Adrenal gland (tissue), 12 donors: ENCODE data around the gene OR1N2. TPM values are rescaled to one million over a fixed set of nuclear protein-coding genes. Genes with fewer than 3 reads are reported as not detected.
"Not testable (repeated sequence)": the region's sequence is repeated elsewhere in the genome, so short reads cannot be mapped to it uniquely, and the experiment has no call there.

Experiments
- DNase-seq, 7 donors: peaks; one replicate each; pipeline ENCODE4 v3.0.0-alpha.2; 2019 to 2020
- H3K27ac ChIP-seq, 5 donors: fragments of 200-600 bp; sonication (generic) in 4 of 5; 1 replicate in 3 of 5; 2 replicates in 2 of 5; pipeline versions ENCODE4 v1.5.1 to v1.8.0; 2016 to 2020; ENCODE audit warnings: mild to moderate bottlenecking in 1 of 5
- H3K27me3 ChIP-seq: fragments of 200-600 bp; 2 replicates; pipeline ENCODE4 v1.8.0; 2021
- H3K36me3 ChIP-seq, 2 donors: fragments of 200-600 bp; replicated peaks in 1 of 2; 1 replicate in 1 of 2; 2 replicates in 1 of 2; pipeline versions ENCODE4 v1.5.1 to v1.8.0; 2018 to 2022
- H3K4me1 ChIP-seq, 2 donors: fragments of 200-600 bp; replicated peaks in 1 of 2; 1 replicate in 1 of 2; 2 replicates in 1 of 2; pipeline versions ENCODE4 v1.5.1 to v1.8.0; 2018 to 2021
- H3K4me3 ChIP-seq, 4 donors: fragments of 200-600 bp; sonication (generic) in 3 of 4; one replicate each; pipeline ENCODE4 v1.5.1; 2016 to 2018
- H3K9me3 ChIP-seq, 3 donors: fragments of 200-600 bp; sonication (generic) in 1 of 3; replicated peaks in 1 of 3; 1 replicate in 2 of 3; 2 replicates in 1 of 3; pipeline versions ENCODE4 v1.5.1 to v1.8.0; 2016 to 2021
- CTCF ChIP-seq, 6 experiments: fragments of 450-650 bp in 4 of 6; fragments of 200-600 bp in 2 of 6; sonication (generic) in 1 of 6; IDR thresholded peaks; 1 replicate in 5 of 6; 2 replicates in 1 of 6; pipeline versions ENCODE4 v1.5.1 to v1.8.0; 2016 to 2021; ENCODE audit warnings: antibody characterized with exemption in 6 of 6, mild to moderate bottlenecking in 2 of 6, moderate library complexity in 1 of 6
- POLR2A ChIP-seq, 2 donors: fragments of 450-650 bp; IDR thresholded peaks; one replicate each; pipeline ENCODE4 v1.6.1; 2017; ENCODE audit warnings: antibody characterized with exemption in 2 of 2, mild to moderate bottlenecking in 2 of 2, moderate library complexity in 1 of 2
- WGBS, 4 donors: extraction: QIAGEN DNeasy Blood & Tissue Kit in 2 of 4; methylation state at CpG; one replicate each; pipeline versions ENCODE4 v1.1.5 to v1.1.7; 2013 to 2017; 5-methylcytosine and 5-hydroxymethylcytosine counted together
- intact Hi-C, 2 donors: fragments of 100-400 bp; cut with DNase I; formaldehyde crosslinking; loops; one replicate each; pipeline versions ENCODE4 v1.14.1 to v1.15.0; 2022 to 2023
- polyA plus RNA-seq, 3 donors: library from polyadenylated mRNA; stranded (reverse); fragments of 200-250 nt in 2 of 3; fragments of 350-450 nt in 1 of 3; fragmentation: Illumina TruSeq in 1 of 3; extraction: RNeasy Lipid Tissue Mini Kit (QIAGEN cat#74804) in 1 of 3; gene quantifications; one replicate each; pipeline ENCODE4 v1.2.3, GENCODE V29; 2013 to 2014
- total RNA-seq, 9 donors: library from RNA; depleted of rRNA in 4 of 9; stranded (reverse); fragments of >200 nt in 4 of 9; fragments of 120-200 nt in 1 of 9; fragmentation: NEBNext Ultra II Directional in 1 of 9; extraction: Animal tissue kit (Norgen Biotek cat#: 25700) in 1 of 9; gene quantifications; one replicate each; pipeline versions ENCODE4 v1.1.0 to v1.2.4, GENCODE V29; 2013 to 2023
- donor health status: healthy with polysubstance abuse.
- donor health status: Bipolar disorder and iron deficiency.
- donor health status: DM: yes; HTN: yes; CAD: no.
- donor health status: DM: no; HTN: no; CAD: no.
- donor health status: DM: no; HTN: no; CAD: no.
- donor health status: DM: yes; HTN: yes; CAD: no.

OR1N2 gene
- total and polyA plus RNA-seq, 12 donors: not detected

DNA sequence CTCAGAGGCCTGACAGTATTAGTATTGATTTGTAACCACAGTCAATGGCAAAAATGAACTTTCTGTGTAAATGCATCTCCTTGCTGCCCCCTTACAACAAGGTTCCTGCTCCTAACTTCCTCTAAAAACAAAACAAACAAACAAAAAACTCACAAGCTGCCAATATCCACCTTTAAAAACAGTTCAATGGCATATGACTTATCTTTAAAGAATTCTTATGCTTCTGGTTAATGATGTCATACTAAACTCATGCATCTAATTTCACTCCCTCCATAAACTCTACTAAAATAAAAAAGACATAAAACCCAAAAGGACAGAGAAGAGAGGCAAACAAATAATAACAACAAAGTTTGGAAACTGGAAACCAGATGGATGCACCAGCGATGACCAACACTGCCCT is 16.8 kb upstream of the OR1N2 start:
- no peak for DNase-seq
- intact Hi-C loops: no loop called here
- H3K27me3 ChIP-seq: no peaks in the 10 kb centered on the region
- no peaks in the 10 kb centered on the region for H3K9me3 ChIP-seq
- H3K27ac ChIP-seq: no peak overlapping the region
- TF ChIP-seq POLR2A (IDR thresholded peaks at IDR 0.05): no peak
- no peak for TF ChIP-seq CTCF (IDR thresholded peaks at IDR 0.05)
- H3K4me1 ChIP-seq: no peaks in the 10 kb centered on the region
- WGBS, 4 donors: 90 to 100% (median 91%) methylated on average over 1 of the region's 1 CpG
- no peaks in the 10 kb centered on the region for H3K36me3 ChIP-seq
- H3K4me3 ChIP-seq: no peak overlapping the region

DNA sequence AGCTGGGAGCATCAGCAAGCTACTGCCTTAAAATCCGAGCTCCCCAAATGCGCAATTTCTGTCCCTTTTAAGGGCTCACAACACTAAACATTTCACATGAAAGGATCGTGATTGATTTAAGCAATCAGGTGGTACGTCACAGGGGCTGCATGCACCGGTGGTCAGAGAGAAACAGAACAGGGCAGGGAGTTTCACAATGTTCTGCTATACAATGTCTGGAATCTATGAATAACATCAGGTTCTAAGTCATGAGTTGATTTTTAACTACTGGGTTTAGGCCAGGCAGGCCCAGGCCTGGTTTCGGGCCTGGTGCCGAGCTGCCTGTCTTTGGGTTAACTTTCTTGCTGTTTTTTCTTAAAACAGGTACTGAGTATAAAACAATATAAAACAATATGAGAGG is 15.8 kb upstream of the OR1N2 start:
- H3K9me3 ChIP-seq, H3K36me3 ChIP-seq, H3K27ac ChIP-seq, H3K4me1 ChIP-seq, H3K27me3 ChIP-seq, H3K4me3 ChIP-seq, DNase-seq, intact Hi-C loops: not testable (repeated sequence)
- WGBS, 4 donors: 51 to 69% (median 62%) methylated on average over 7 of the region's 7 CpGs

DNA sequence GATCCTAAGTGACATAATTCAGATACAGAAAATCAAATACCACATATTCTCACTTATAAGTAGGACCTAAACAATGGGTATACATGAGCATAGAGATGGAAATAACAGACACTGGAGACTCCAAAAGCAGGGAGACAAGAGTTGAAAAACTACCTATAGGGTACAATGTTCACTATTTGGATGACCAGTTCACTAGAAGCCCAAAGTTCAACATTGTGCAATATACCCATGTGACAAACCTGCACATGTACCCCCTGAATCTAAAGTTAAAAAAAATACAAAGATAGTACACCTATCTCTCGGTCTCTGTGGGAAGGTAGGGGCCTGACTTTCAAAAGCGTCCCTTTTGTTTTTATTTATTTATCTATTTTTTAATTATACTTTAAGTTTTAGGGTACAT is 14.2 kb upstream of the OR1N2 start:
- H3K9me3 ChIP-seq: no peaks in the 10 kb centered on the region
- H3K4me3 ChIP-seq: no peak overlapping the region
- intact Hi-C loops: no loop called here
- TF ChIP-seq CTCF (IDR thresholded peaks at IDR 0.05) (no peak), POLR2A (IDR thresholded peaks at IDR 0.05) (no peak)
- H3K27ac ChIP-seq: no peak overlapping the region
- no peaks in the 10 kb centered on the region for H3K27me3 ChIP-seq
- 47 to 56% (median 52%) methylated on average over 2 of the region's 2 CpGs for WGBS, 4 donors
- no peaks in the 10 kb centered on the region for H3K4me1 ChIP-seq
- DNase-seq: no peak
- H3K36me3 ChIP-seq: no peaks in the 10 kb centered on the region

- WGBS, 4 donors: 49 to 57% (median 51%) methylated on average over 8 of the region's 8 CpGs
- Histone ChIP-seq H3K4me1 (no peaks in the 10 kb centered on the region), H3K36me3 (no peaks in the 10 kb centered on the region), H3K27ac (no peak overlapping the region), H3K4me3 (no peak overlapping the region), H3K9me3 (no peaks in the 10 kb centered on the region), H3K27me3 (peaks cover 4% of the 10 kb centered on the region)
- TF ChIP-seq CTCF (IDR thresholded peaks at IDR 0.05) (no peak), POLR2A (IDR thresholded peaks at IDR 0.05) (no peak)
- intact Hi-C loops: no loop called here
- DNase-seq: no peak
Observed at GRCh38 chr9:122546196-122546595, 6.7 kb upstream of the OR1N2 start.

GRCh38 chr9:122551371-122551770 is 1.5 kb upstream of the OR1N2 start:
- no peak for DNase-seq
- Histone ChIP-seq H3K4me3 (no peak overlapping the region), H3K27ac (no peak overlapping the region), H3K27me3 (peaks cover 2% of the 10 kb centered on the region), H3K4me1 (no peaks in the 10 kb centered on the region), H3K9me3 (no peaks in the 10 kb centered on the region), H3K36me3 (no peaks in the 10 kb centered on the region)
- intact Hi-C loops: no loop called here
- 50 to 70% (median 65%) methylated on average over 5 of the region's 5 CpGs for WGBS, 4 donors
- TF ChIP-seq CTCF (IDR thresholded peaks at IDR 0.05): no peak
- no peak for TF ChIP-seq POLR2A (IDR thresholded peaks at IDR 0.05)
